MCF 10A (cell line): Measurements from ENCODE around the gene KRT86. TPM values are rescaled to one million over a fixed set of nuclear protein-coding genes. Genes with fewer than 3 reads are reported as not detected.

Experiments used
- BruUV-seq: library from RNA; stranded (reverse); fragments of 400-500 nt; replicated peaks from 2 replicates; lab custom pipeline; 2021; lab: Mats Ljungman, UMichigan
- CTCF ChIA-PET: fragments of 300-600 bp; sonication (Branson Sonifier 250); formaldehyde crosslinking; extraction: SDS; loops from one replicate; lab custom pipeline; 2021; ENCODE audit warnings: antibody characterized with exemption, inconsistent platforms; lab: Yijun Ruan, JAX
- POLR2A ChIA-PET: fragments of 300-600, 350-650 bp; sonication (Branson Sonifier 250); formaldehyde crosslinking; extraction: SDS; loops from one replicate; lab custom pipeline; 2020; ENCODE audit warnings: antibody characterized with exemption, inconsistent platforms; lab: Yijun Ruan, JAX
- DNase-seq: peaks from one replicate; pipeline ENCODE4 v3.0.0-alpha.2; 2018; ENCODE audit not compliant: unreplicated experiment
- H3K27ac Mint-ChIP-seq: one replicate; pipeline ENCODE4 v1.8.0; 2022; ENCODE audit warnings: mild to moderate bottlenecking, low read depth, mixed read lengths; ENCODE audit not compliant: unreplicated experiment
- H3K27me3 Mint-ChIP-seq: one replicate; pipeline ENCODE4 v1.8.0; 2022; ENCODE audit warnings: mixed read lengths; ENCODE audit not compliant: insufficient read depth, unreplicated experiment
- H3K36me3 Mint-ChIP-seq: one replicate; pipeline ENCODE4 v1.8.0; 2022; ENCODE audit warnings: mild to moderate bottlenecking, moderate library complexity, mixed read lengths; ENCODE audit not compliant: insufficient read depth, unreplicated experiment
- H3K4me1 Mint-ChIP-seq: one replicate; pipeline ENCODE4 v1.8.0; 2022; ENCODE audit warnings: mixed read lengths; ENCODE audit not compliant: insufficient read depth, unreplicated experiment
- H3K4me3 Mint-ChIP-seq: one replicate; pipeline ENCODE4 v1.8.0; 2022; ENCODE audit warnings: mild to moderate bottlenecking, moderate library complexity, mixed read lengths; ENCODE audit not compliant: unreplicated experiment
- H3K9me3 Mint-ChIP-seq: one replicate; pipeline ENCODE4 v1.8.0; 2022; ENCODE audit warnings: mixed read lengths; ENCODE audit not compliant: unreplicated experiment
- intact Hi-C: fragments of 100-400 bp; cut with micrococcal nuclease; formaldehyde crosslinking; loops from 2 replicates; pipeline ENCODE4 v1.14.1; 2022
- total RNA-seq: library from RNA; stranded (reverse); gene quantifications from 2 replicates; pipeline ENCODE4 v1.2.3, GENCODE V29; 2022
- TF ChIP-seq, protein P1 (sequence below): fragments of 200-600 bp; IDR thresholded peaks from one replicate; pipeline ENCODE4 v1.8.0; 2022; ENCODE audit warnings: antibody characterized with exemption, mild to moderate bottlenecking; ENCODE audit not compliant: unreplicated experiment

KRT86 gene
- total RNA-seq, 1 experiment from 2014 or later: 37.8 TPM

DNA sequence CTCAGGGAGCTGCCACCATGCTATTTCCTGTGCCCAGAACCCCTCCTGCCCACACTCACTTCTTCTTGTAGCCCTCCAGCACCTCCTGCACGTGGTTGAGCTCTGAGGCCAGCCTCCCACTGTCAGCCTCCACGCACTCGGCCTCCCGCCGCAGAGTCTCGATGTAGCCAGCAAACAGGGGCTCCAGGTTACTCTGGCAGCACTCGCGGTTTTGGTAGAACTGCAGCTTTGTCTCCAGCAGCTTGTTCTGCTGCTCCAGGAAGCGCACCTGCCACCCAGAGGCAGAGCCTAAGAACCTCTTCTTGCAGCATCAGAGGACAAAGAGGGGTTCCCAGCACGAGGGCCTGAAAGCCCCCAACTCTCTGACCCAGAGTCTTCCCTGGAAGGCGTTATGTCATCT is 44.7 kb downstream of the KRT86 start:
- TF ChIP-seq, protein P1, sequence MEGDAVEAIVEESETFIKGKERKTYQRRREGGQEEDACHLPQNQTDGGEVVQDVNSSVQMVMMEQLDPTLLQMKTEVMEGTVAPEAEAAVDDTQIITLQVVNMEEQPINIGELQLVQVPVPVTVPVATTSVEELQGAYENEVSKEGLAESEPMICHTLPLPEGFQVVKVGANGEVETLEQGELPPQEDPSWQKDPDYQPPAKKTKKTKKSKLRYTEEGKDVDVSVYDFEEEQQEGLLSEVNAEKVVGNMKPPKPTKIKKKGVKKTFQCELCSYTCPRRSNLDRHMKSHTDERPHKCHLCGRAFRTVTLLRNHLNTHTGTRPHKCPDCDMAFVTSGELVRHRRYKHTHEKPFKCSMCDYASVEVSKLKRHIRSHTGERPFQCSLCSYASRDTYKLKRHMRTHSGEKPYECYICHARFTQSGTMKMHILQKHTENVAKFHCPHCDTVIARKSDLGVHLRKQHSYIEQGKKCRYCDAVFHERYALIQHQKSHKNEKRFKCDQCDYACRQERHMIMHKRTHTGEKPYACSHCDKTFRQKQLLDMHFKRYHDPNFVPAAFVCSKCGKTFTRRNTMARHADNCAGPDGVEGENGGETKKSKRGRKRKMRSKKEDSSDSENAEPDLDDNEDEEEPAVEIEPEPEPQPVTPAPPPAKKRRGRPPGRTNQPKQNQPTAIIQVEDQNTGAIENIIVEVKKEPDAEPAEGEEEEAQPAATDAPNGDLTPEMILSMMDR: peak; percentile 23
- CTCF ChIA-PET: interaction anchor here (0.5 to 3.5 kb wide), 11 partner anchors 8 to 162 kb away, joined by 3 to 14 read pairs (median 4); no protein-coding TSS in a partner anchor
- H3K9me3 Mint-ChIP-seq: no peaks in the 10 kb centered on the region
- DNase-seq: peak; percentile 20
- H3K36me3 Mint-ChIP-seq: no peaks in the 10 kb centered on the region
- no peak overlapping the region for H3K27ac Mint-ChIP-seq
- no peaks in the 10 kb centered on the region for H3K27me3 Mint-ChIP-seq
- BruUV-seq: no TSS peak
- intact Hi-C loops: loop anchor here (2.0 kb wide), 1 partner anchor 60 kb away; no protein-coding TSS in a partner anchor
- no peaks in the 10 kb centered on the region for H3K4me1 Mint-ChIP-seq
- H3K4me3 Mint-ChIP-seq: no peak overlapping the region
- POLR2A ChIA-PET: interaction anchor here (0.6 to 0.7 kb wide), 4 partner anchors 22 to 358 kb away, joined by 3 read pairs; no protein-coding TSS in a partner anchor

DNA sequence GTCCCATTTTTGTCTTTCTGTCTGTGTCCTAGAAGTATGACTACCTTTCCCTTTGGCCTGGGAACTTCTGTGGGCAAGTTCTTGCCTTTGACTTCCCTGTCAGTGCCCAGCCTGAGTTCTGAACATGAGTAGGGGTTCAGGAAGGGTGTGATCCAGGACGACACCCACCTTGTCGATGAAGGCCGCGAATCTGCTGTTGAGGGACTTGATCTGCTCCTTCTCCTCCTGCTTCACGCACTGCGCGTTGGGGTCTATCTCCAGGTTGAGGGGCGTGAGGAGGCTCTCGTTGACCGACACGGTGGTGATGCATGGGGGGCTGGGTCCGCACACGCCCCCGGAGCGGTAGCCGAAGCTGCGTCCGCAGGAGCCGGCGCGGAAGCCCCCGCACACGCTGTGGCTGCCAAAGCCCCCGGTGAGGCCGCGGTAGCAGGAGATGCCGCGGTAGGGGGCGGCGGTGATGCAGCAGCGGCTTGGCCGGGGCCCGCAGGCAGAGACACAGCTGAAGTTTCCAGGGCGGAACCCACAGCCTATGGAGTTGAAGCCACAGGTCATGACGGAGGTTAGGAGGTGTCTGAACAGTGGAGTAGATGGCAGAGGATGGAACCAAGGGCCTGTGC is 46.4 kb downstream of the KRT86 start, which contains the start of gene KRT83:
KRT83 (minus strand) TSS at position 615 of the 617 bp plus-strand sequence; CDS start at position 552, 63 bp downstream.
- Mint-ChIP-seq H3K27me3 (no peaks in the 10 kb centered on the region), H3K27ac (no peak within 1 kb of the TSS), H3K9me3 (no peaks in the 10 kb centered on the region), H3K36me3 (no peaks in the 10 kb centered on the region), H3K4me1 (no peaks in the 10 kb centered on the region), H3K4me3 (no peak within 1 kb of the TSS)
- ChIA-PET CTCF (interaction anchor here (1.1 to 3.5 kb wide), 4 partner anchors 34 to 163 kb away, joined by 3 to 12 read pairs (median 4); no protein-coding TSS in a partner anchor), POLR2A (no interaction called here)
- intact Hi-C loops: loop anchor here (1.0 kb wide), 1 partner anchor 86 kb away; no protein-coding TSS in a partner anchor
- DNase-seq: no peak
- BruUV-seq: no TSS peak
- TF ChIP-seq, protein P1: no peak

DNA sequence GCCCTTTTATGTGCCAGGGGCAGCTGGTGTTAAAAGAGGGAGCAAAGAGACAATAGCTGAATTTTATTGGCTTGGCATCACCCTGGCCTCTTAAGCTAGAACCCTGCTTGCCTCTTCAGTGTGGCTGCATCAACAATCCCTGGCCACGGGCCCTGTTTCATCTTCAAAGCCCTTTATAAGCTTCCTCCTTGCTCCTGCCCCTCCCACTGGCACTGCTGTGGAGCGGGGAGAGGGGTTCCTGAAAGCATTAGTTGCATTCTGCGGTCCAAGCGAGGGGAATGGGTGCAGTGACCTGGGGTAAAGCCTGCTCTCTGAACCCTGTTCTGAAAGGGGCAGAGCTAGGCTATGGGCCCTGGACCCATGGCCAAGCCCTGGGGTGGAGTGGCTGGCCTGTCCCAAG is 47.0 kb downstream of the KRT86 start:
- BruUV-seq: no TSS peak
- Mint-ChIP-seq H3K9me3 (no peaks in the 10 kb centered on the region), H3K4me3 (no peak overlapping the region), H3K4me1 (no peaks in the 10 kb centered on the region), H3K27me3 (no peaks in the 10 kb centered on the region), H3K36me3 (no peaks in the 10 kb centered on the region), H3K27ac (no peak overlapping the region)
- intact Hi-C loops: no loop called here
- DNase-seq: no peak
- TF ChIP-seq, protein P1: no peak
- CTCF ChIA-PET: interaction anchor here (1.1 to 3.5 kb wide), 4 partner anchors 27 to 164 kb away, joined by 3 to 12 read pairs (median 4); no protein-coding TSS in a partner anchor
- POLR2A ChIA-PET: no interaction called here

DNA sequence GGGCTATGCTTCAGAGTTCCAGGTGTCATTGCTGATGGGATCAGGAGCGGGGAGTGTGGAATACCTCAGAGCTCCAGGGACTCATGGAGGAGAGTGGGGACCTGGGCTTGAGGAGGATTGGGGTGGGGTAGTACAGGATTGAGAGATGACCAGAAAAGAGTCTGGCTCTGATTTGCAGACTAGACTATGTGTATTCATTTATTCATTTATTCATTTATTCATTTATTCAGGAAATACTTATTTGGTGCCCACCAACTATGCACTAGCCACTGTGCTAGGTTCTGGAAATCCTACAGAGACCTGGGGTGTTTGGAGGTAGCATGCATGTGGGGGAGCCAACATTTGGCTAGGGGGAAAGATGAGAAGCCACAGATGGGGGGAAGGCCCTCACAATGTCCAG is 47.6 kb downstream of the KRT86 start:
- ChIA-PET POLR2A (no interaction called here), CTCF (interaction anchor here (0.7 to 1.7 kb wide), 7 partner anchors 11 to 164 kb away, joined by 3 to 5 read pairs (median 3); no protein-coding TSS in a partner anchor)
- Mint-ChIP-seq H3K9me3 (no peaks in the 10 kb centered on the region), H3K27me3 (no peaks in the 10 kb centered on the region), H3K36me3 (no peaks in the 10 kb centered on the region), H3K4me1 (peaks cover 4% of the 10 kb centered on the region), H3K4me3 (no peak overlapping the region), H3K27ac (no peak overlapping the region)
- no TSS peak for BruUV-seq
- no peak for DNase-seq
- intact Hi-C loops: no loop called here
- TF ChIP-seq, protein P1: no peak
